ENCODE measurements around the gene SS18L1.

Gene SS18L1

DNA sequence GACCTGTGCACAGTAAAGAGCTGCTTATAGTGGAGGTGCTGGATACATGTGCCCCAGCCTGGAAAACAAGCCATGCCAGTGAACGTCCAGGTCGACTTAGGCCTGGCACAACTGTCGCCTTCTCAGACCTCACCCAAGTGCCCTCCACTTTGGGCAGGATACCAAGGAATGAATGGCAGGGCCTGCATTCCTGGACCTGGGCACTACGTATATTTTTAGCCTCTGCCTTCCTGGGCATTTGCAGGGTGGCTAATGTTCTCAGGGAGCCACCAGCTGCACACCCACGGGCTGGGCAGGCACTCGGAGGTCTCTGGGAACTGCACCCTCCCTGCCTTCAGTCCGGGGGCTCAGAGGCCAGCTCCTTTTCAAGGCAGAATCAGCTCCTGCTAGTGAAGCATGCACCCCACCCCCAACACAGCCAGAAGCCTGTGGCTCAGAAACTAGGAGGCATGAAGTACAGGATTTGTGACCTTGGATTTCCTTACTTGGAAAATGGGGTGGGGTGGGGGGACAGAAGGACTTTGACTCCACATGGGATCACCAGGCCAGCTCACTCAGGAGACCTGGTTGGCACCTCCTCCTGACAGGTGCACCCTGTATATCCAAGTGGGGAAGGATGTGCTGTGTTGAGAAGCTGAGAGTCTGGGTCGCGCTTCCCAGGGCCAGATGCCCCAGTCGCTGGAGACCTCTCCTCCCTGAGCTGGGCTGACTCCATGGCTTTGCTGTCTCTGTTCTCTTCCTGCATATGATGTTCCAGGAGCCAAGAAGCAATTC lies 23.8 kb upstream of the SS18L1 start:
- no peak for DNase-seq (ENCODE audit: low read depth)

GRCh38 chr20:62120365-62120762 lies 23.2 kb upstream of the SS18L1 start:
- no peak for DNase-seq (ENCODE audit: low read depth)

DNA sequence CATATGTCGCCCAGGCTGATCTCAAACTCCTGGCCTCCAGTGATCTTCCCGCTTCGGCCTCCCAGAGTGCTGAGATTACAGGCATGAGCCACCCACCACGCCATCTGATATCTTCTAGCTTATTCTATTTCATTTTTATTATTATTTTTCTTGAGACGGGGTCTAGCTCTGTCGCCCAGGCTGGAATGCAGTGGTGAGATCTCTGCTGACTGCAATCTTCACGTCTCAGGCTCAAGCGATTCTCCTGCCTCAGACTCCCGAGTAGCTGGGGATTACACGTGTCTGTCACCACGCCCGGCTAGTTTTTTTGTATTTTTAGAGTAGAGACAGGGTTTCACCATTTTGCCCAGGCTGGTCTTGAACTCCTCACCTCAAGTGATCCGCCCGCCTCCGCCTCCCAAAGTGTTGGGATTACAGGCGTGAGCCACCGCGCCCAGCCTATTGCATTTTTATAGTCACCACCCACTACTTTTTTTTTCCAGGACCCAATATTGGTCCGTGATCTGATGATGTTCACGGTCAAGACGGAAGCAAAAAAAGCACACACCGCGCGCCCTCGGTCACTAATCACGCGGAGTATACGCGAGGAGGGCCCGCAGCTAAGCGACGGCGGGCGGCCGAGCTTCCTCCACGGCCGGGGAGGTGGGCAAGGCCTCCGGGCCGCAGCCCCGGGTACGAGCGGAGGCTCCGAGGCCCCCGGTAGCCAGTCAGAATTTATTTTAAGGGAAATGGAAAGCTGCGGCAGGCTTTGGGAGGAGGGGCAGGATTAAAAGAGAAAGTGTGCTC lies 22.4 kb upstream of the SS18L1 start:
- DNase-seq (ENCODE audit: low read depth) = no peak

DNA sequence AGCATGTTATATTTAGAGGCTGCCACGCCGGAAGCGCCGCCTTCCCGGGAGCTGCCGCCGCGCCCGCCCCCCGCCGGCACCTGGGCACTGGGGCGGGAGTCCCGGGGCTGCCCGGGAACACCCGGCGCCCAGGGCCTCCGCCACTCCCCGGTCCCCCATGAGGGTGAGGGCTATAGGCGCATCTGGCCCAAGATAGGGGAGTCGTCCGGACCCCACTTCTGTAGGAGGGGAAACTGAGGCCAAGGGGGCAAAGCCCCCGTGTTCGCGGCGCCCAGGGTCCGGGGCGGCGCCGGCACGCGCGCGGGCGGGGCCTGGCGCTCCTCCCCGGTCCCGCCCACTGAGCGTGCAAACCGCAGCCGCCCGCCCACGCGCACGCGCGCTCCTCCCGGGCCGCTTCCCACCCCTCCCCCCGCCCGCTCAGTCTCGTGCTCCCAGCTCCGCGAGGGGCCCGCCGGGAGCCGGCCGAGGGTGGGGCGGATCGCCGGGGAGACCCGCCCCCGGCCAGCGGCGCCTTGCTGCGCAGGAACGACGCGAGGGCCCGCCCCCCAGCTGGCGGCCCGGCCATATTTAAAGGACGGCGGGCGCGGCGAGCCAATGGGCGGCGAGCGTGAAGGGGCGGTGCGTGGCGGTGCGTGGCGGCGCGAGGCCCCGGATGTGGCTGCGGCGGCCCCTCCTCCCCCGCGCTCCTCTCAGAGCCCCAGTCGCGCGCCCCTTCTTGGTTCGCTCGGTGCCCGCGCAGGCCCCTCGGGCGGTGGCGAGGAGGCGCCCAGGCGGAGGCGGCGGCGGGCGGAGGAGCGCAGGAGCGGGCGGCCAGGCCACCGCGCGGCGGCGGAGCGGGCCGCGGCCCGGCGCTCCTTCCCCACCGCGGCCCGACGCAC lies 21.6 kb upstream of the SS18L1 start, which contains the start of gene LSM14B:
LSM14B (plus strand) TSS at position 700 of the 878 bp plus-strand sequence. CDS start 192 bp downstream, outside the sequence.
- peak; percentile 93 for DNase-seq (ENCODE audit: low read depth)

DNA sequence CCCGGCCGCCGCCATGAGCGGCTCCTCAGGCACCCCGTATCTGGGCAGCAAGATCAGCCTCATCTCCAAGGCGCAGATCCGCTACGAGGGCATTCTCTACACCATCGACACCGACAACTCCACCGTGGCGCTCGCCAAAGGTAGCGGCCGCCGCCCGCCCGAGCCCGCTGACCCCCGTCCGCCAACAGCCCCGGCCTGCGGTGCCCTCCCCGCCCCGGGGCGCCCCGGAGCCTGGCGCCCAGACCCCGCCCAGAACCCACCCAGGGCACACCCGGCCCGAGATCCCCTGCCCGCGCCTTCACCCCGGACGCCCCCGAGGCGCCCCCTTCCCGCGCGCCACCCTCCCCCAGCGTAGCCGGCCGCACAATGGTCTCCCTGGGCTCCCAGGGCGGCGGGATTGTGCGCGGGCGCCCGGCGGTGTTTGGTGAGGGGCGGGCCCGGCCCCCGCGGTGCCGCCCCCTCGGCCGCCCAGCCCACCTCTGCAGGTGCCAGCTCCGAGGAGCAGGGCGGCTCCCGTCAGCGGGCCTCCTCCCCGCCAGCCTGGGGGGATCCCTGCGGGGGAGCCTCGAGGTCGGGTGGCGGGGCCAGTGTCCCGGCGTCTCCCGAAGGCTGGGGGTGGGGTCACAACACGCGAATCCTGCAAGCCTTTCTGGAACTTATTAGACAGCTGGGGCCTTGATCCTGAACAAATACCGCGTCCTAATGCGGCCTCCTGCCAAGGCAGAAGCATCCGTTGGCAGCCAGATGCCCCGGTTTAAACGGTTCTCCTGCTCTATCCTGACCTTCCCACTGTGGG lies 20.7 kb upstream of the SS18L1 start:
- DNase-seq (ENCODE audit: low read depth) = no peak

- no peak for DNase-seq (ENCODE audit: low read depth)
These were observed 20.0 kb upstream of the SS18L1 start for GRCh38 chr20:62123450-62124118.

- DNase-seq (ENCODE audit: low read depth) = no peak
These were observed 17.4 kb upstream of the SS18L1 start for GRCh38 chr20:62126141-62126540.

DNA sequence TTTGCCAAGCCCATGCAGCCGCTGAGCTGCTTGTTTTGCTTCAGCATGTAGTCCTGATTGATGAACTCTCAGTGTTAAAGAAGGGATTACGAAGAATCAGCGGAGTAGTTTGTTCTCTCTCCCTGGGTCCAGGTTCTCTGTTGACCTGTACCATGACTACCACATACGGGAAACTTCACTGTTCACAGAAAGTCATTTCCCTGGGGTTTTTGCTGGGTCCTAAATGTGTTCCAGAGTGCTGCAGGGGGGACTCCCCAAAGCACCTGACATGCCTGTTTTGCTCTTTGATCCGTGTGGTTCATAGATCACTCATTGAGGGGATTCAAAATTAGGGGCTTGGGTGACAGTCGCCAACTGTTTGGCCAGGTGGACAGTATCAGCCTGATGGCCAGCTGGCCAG lies 15.8 kb upstream of the SS18L1 start:
- no peak for DNase-seq (ENCODE audit: low read depth)

- DNase-seq (ENCODE audit: low read depth) = no peak
These were observed 15.1 kb upstream of the SS18L1 start for GRCh38 chr20:62128502-62128901.

DNA sequence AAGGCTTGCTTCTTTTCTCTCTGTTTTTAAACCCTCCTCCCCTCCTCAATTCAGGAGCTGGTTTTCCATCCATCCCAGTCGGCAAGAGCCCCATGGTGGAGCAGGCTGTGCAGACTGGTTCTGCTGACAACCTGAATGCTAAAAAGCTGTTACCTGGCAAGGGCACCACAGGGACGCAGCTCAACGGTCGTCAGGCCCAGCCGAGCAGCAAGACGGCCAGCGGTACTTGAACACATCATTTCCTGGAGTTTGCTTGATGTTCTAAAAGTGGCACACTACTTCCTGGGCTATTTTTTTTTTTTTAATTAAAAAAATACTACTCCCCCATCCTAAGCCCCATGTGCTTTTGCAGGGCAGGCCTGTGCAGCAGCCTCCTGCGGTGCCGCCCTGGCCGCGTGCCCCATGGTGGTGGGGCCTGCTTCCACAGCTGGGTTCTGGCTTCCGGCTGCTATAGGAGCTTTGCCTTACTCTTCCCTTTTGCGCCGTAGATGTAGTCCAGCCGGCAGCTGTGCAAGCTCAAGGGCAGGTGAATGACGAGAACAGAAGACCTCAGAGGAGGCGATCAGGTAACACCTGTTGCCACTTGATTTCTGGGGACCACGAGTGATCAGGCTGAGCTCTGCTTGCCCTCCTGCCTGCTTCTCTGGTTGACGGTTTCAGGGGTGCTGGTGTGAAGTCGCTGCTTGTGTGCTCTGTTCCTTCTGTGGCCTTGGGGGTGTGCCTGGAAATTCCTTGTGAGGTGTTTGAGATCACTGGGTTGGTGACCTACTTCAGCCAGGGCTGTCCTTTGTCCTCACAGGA lies 13.6 kb upstream of the SS18L1 start:
- DNase-seq (ENCODE audit: low read depth) = no peak

DNA sequence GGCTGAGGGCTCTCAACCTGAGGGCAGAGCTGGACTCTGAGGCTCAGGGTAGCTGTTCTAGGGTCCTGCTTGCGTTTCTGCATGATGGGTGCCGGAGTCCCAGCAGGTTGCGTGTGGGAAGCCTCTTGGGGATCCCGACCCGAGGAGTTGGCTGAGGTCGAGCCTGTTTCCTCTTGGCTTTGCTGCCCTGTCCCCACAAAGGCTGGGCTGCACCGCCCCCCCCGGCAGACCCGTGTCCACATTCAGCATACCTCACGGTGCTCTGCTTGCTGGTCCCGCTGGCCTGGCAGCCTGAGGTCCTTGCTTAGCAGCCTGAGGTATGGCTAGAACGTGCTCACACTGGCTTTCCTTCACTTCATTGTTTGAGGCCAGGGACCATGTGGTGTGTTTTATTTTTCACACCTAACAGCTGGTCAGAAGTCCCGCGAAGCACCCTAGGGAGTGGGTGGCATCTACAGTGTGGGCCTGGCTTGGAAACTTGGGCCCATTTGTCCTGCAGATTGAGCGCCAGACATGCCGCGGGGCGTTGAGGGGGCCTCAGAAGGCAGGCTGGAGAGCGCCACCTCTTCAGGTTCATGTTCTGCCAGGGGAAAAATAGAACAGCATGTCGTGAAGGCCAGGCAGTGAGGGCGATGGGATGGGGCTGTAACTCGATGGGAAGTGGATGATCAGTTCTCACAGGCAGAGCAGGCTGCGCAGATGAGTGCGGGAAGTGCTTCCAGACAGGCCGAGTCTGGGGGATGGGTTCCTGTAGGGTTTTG lies 11.8 kb upstream of the SS18L1 start:
- DNase-seq (ENCODE audit: low read depth) = no peak

DNA sequence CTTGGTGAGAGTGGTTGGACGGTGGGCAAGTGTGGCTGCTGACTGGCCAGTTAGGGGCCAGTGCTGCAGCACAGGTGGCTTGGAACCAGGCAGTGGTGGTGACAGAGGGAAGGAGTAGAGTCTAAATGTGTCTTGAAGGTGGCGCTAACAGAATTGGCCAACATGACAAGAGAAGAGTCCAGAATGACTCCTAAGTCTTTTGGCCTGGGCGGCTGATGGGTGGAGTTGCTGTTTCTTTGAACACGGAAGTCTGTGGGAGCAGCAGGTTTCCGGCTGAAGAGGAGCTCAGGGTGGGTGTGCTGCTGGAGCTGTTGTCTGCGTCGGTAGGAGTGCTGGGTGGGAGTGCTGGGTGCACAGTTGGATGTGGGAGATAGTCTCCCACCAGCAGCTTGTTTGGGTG lies 11.1 kb upstream of the SS18L1 start:
- DNase-seq (ENCODE audit: low read depth) = no peak

DNA sequence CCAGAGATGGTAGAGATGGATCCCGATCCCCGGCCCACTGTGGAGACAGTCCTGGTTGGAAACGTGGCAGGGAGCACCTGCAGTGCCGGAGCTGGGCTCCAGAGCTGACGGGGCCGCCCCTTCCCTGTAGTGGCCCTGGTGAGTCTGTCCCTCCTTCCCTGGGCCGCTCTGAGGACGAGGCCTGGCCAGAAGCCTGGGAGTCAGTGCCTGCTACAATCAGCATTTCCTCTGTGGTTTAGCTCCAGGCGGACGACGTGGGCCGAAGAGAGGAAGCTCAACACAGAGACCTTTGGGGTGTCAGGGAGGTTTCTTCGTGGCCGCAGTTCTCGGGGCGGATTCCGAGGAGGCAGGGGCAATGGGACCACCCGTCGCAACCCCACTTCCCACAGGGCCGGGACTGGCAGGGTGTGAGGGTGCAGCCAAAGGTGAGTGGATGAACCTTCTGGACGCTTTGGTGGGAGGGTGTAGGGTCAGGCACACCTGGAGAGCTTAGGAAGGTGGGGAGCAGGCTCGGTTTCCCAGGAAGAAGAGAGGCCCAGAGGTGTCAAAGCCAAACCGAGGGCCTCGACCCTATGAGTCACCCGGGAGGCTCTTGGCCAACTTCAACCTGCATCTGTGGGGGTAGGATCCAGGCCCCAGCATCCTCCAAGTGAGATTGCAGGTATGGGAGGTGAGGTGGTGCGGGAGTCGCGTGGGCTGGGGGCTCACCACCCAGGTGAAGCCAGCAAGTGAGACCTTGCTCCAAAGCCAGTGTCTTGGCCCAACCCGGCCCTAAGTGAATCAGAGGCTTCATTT lies 10.3 kb upstream of the SS18L1 start:
- no peak for DNase-seq (ENCODE audit: low read depth)

- no peak for DNase-seq (ENCODE audit: low read depth)
These were observed 9.7 kb upstream of the SS18L1 start for GRCh38 chr20:62133864-62134263.

GRCh38 chr20:62134735-62135231 lies 8.8 kb upstream of the SS18L1 start:
- no peak for DNase-seq (ENCODE audit: low read depth)

GRCh38 chr20:62135573-62136266 lies 7.8 kb upstream of the SS18L1 start:
- no peak for DNase-seq (ENCODE audit: low read depth)

DNA sequence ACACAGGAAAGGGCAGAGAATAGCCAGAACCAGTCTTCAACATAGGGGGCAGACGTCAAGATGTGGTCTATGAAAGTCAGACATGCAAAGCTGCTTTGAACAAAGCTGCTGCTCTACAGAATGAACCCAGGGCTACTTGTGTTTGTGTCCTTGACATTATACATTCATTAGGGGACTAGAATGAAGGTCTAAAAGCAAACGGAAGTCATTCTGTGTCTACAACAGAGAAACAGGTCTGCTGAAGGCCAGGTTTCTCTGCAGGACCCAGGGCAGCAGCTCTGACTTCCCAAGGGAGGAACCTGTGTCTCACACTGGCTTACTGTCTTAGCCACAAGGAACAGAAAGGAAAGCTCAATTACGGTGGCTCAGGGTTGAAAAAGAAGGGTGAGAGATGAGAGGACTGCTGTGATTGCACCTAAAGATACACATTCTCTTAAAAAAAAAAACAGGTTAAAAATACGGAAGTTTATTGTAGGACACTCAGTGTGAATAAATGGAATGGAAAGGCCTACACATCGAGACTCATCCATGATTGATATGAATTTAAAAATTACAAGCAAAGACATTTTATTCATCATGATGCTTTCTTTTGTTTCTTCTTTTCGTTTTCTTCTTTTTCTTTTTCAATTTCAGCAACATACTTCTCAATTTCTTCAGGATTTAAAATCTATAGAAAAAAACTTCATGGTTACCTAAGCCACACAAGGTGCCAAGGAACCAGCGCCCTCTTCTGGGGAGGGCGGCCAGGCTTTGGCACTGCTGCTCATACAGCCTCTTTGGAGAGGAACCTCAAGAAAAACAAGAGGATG lies 7.1 kb upstream of the SS18L1 start:
- no peak for DNase-seq (ENCODE audit: low read depth)

Measured in GM04504 (cell line).